AG20443 (cell line): ENCODE measurements around the gene PTGS1.
A peak's percentile ranks its signal among the peaks of the same experiment; 100 is the strongest.
"Not testable (repeated sequence)": the region's sequence is repeated elsewhere in the genome, so short reads cannot be mapped to it uniquely, and the experiment has no call there.

ENCODE experiments used
- DNase-seq: peaks from one replicate; pipeline ENCODE4 v3.0.0; 2012; ENCODE audit warnings: low spot score, mixed read lengths

The PTGS1 gene

DNA sequence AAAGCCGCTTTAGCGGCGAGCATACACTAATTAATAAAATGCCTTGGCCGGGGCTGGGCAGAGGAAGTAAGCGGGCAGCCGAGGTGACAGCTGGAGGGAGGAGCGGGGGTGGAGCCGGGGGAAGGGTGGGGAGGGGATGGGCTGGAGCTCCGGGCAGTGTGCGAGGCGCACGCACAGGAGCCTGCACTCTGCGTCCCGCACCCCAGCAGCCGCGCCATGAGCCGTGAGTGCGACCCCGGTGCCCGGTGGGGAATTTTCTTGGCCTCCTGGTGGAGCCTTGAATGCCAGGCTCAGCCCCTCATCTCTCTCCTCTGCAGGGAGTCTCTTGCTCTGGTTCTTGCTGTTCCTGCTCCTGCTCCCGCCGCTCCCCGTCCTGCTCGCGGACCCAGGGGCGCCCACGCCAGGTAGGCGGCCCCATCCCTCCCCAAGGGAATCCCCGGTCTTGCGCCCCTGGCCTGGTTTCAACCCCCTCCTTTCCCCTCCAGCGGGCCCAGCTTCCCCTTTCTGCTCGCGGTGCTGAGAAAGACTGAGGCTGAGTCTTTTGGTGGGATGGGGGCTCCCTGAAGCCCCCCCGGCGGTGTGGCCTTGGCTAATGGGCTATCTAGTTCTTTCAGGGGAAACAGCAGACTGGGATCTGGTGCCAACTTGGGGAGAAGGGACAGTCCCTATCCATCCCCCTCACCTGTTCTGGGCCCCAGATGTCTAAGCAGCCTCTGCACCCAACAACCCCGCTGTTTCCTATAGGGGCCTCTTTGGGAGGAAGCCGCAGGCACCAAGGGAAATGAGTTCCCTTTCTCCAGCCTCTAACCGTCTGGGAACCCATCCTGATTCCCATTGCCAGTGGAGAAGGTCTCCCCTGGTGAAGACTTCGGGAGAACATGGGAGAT is at the start of gene PTGS1:
Gene PTGS1 (plus strand): TSS at position 156 of the 887 bp plus-strand sequence. CDS start 61 bp downstream, at position 217.
- DNase-seq = peak; percentile 80

DNA sequence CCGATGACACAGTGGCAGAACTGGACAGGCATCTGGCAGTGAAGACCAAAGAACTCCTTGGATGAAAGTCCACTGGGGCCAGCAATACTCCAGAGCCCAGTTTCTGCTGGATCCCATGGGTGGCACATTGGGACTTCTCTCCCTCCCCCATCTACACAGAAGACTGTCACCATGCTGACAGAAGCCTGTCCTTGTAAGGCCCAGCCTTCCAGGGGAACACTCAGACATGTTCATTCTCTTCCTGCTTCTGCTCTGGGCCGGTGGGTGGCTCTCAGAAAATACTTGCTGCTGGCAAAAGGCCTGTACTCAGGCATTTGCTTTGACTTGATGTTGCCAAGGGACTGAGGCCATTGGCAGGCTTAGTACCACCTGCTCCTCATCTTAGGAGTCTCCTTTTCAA is 48.3 kb upstream of the PTGS1 start:
- DNase-seq = no peak

DNA sequence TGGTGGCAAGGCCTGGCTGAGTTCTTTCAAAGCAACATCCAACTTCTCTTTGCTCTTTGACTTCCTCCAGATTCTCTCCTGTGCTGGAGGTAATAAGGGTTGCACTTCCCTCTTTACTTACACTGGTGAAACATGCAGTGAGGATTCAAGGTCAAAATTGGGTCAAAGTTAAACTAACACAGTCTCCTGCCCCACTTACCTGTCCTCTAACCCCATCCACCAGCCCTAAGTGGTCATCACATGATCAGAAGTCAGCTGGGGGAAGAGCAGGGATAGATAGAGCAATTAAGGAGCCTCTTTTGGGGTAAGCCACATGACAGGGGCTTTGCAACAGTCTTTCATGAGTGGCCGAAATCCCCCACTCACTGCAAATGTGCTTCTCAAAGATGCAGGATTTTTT is 46.2 kb upstream of the PTGS1 start:
- DNase-seq = not testable (repeated sequence)

DNA sequence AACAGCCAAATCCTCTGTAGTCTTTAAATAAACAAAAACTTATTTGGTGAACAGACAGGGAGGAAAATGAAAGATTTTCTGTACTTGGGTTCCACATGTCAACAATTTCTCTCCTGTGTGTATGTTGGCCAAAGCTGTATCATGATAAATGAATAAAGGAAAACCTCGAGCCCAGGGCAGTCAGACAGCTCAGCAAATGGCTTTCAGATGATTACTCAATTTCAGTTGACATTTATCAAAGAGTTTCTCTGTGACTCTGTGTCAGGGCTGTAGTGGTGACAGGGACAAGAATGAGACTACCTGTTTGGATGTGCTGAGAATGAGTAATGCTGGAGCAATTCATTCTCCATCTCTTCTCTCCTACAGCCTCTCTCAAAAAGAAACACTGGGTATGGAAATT is 45.7 kb upstream of the PTGS1 start:
- no peak for DNase-seq

DNA sequence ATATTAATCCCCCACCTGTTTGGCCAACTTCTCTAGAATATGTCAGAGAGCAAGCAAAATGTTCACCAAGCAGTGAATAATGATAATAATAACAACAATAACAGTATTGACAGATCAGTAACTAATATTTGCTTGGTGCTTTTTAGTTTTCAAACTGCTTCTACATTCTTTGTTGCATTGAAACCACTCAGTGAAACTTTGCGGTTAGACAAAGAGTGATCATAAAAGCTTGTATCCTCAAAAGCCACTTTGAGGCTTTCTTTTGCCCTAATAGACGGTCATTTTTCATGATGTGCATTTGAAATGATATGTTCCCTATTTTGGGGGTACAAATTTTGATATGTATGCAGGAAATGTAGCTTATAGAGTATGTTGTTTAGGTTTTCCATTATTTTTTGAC is 43.6 kb upstream of the PTGS1 start:
- no peak for DNase-seq

DNA sequence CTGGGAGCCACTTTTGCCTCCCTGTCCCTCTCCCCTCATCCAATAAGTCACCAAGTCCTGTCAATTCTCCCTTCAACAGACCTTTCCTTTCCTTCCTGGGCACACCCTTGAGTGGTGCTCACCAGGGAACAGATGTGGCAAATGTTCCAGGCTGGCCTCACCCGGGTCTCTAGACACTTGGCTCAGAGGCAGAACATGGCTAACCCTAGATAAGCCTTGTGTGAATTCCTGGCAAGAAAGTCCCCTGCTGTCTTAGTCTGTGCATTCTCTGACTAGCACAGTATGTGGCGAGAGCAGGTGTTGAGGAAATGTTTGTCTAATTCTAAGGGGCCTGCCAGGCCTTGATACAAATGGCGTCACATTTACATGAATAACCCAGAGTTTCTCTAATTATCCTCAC is 41.2 kb upstream of the PTGS1 start:
- DNase-seq = no peak

DNA sequence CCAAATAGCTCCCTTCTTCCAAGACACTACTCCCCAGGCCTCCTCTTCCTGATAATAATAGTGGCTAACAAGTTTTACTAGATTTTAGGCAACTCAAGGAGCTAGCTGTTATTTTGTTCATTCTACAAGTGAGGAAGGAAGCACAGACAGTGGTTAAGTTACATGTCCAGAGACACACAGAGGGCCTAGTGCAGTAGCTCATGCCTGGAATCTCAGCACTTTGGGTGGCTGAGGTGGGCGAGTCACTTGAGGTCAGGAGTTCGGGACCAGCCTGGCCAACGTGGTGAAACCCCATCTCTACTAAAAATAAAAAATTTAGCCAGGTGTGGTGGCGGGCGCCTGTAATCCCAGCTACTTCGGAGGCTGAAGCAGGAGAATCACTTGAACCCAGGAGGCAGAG is 40.4 kb upstream of the PTGS1 start:
- not testable (repeated sequence) for DNase-seq

DNA sequence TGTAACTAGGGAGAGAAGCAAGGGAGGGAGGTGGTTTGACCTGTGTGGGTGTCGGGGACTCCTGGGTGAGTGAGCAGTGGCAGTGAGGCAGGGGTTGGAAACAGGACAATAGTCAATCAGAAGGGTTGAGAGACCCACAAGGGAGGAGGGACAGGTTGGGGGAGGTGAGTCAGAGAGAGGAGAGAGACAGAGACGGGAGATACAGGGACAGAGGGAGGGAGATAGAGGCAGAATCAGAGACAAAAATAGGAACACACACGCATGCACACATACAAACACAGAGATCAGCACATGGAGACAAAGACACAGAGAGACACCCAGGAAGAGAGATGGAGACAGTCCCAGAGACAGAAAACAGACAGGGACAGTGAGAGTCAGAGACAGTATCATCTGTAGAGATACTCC is 39.3 kb upstream of the PTGS1 start:
- DNase-seq = no peak

DNA sequence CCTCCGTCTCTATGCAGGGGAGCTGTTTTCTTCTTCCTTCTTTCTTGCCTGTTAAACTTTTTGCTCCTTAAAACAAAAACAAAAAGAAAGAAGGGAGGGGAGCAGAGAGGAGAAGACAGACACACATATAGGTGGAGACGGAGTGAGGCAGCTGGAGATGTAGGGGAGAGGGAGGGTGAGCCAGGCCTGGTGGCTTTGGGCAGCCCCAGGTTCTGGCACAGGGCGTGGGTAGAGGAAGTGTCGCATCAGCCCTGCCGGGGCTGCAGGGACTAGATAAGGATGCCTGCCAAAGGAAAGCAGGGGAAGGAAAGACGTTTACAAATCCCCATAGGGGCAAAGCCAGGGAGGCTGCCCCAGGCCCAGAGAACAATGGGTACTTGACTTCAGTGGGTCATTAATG is 38.7 kb upstream of the PTGS1 start:
- no peak for DNase-seq

DNA sequence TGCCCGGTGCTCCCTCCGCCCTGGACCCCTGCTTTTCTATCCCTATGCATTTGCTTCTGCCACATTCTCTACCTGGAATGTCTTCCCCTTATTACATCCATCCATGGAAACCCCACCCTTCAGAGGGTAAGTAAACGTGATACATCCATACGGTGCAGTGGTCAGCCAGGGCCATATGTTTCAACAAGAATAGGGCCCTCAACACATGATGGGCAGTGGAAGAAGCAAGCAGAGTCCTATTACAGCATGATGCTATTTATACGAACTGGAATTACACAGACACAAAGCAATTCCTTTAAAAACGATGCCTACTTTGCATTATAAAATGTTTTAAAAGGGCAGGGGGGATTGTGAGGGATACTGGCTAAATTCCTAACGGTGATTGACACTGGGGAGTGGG is 38.2 kb upstream of the PTGS1 start:
- no peak for DNase-seq

DNA sequence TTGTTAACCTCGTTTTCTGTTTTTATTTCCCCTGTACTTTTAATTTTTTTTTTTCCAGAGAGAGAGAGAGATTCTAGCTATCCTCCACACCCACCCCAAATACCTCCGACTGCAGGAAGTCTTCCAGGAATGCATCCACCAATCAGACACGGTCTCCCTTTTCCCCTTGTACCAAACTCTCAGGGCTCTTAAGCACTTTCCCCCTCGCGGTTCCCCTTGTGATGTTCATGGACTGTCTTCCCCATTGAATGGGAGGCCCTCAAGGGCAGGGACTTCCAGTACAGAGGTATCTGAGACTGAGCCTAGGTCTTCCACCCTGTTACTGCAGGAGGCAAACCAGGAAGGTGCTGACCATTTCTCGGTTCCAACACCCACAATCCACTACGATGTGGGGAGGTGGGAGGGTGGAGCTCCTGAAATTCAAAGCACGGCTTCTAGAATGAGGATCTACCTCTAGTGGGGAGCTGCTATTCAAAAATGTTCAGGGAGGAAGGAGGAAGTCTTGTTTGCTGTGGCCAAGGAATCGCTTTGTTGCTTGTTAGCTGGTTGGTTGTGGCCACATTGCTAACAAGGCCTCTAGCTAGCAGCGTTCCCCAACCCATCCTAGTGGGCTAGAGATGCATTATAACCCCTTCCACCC is 37.5 kb upstream of the PTGS1 start:
- DNase-seq = no peak

DNA sequence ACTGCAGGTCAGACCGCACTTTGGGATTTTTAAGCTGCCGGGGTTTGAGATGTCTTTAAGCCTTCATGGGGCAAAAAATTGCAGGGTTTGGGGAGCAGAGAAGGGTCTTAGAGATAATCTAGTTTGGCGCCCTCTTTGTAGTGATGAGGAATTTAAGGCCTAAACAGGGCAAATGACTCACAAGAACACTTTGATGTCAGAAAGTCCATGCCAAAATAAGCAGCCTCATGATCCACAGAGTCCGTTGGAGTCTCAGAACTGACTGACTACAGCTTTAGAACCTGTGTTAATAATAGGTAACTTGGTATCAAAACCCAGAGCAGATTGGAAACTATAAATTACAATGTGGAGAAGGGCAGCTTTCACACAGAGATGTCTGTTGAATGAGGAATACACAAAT is 35.9 kb upstream of the PTGS1 start:
- DNase-seq = no peak

DNA sequence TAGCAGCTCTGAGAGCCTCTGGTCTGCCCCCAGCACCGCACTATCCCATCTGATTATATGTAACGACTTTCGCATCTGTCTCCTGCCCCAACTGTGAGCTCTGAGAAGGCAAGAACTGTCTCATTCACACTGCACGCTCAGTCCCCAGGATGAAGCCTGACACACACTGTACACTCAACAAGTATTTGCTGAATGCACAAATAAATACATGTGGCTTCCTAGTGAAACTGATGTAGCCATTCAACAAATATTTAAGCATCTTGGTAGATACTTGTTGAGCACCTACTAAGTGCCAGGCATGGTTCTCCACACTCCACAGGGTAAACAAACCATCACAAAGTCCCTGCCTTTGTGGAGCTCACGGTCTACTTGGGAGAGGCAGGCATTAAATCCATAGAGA is 34.6 kb upstream of the PTGS1 start:
- no peak for DNase-seq

DNA sequence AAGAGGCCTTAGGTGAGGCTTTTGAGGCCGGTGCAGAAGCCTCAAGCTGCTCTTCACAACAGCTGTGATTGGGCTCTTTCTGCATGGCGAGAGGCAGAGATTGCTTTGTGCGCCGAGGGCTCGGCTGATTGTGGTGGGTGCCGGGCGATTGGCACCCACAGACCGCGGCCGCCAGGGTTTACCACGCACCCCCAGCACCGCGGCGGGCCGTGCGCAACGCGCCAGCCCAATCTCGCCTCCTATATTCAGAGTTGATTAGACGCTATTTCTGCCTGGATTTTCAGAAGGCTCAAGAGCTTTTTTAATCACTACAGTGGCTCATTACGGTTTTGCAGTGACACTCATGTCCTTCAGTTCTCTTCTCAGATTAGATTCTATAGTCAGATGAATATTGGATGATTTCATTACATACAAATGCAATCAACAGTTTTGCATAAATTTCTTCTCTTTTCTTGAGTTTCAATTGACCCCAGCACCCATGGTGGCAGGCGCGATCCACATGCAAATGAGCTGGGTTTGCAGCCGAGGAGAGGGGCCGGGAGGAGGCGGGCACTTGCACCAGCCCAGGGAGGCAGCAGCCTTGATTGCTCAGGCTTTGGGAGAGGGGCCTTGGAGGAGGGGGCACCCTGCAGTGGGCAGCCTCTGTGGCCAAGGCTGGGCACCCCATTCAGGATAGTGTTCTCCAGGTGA is 33.8 kb upstream of the PTGS1 start:
- no peak for DNase-seq

DNA sequence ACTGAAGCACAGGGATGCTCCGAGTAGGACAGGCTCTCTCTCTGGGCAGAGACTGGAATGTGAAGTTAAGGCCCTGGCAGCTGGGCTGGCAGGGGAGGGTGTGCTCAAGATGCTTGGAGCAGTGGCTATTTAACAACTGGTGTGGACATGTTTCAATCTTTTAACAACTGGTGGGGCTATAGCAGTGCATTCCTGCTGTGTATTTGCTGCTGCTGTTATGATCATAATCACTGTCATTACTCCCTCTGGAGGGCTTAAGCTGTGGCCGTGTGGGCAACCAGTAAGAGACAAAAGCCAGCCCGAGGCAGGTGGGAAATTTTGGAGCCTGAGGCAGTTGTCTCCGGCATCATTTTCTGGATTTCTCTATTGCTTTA is 33.3 kb upstream of the PTGS1 start:
- DNase-seq = no peak

DNA sequence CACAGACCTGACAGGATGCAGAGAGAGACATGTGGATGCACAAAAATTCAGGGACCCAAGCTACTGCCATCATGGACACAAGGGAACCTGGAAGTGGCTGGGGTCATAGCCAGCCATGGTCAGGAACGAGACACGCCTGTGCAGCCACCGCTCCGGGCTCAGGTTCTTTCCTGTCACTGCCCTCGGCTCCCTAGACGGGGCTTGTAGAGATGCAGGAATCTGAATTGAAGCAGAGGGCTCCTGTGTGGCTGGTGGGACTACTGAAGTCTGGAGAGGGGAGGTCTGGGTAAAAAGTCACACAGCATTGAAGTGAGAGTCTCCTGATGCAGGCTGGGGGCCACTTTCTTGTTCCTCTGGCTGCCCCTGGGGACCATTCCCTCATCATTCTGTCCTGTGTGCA is 32.3 kb upstream of the PTGS1 start:
- no peak for DNase-seq

DNA sequence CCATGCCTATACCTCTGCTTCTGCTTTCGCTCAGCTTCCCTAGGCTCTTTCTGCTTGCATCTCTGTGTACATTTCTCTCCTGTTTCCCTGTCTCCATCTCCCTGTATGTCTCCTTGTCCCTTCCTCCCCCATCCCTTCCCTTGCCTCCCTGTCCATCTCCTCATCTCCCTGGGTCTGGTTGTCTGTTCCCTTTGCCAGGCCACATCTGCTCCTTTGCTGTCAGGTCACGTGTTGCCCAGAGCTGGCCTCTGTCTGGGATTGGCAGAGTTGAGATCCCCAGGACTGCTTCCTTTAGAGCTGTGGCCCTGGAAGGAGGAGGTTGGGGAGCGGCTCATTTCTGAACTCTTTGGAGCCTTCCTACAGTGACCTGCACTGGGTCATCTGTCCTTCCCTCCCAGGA is 31.8 kb upstream of the PTGS1 start:
- DNase-seq = peak; percentile 57

DNA sequence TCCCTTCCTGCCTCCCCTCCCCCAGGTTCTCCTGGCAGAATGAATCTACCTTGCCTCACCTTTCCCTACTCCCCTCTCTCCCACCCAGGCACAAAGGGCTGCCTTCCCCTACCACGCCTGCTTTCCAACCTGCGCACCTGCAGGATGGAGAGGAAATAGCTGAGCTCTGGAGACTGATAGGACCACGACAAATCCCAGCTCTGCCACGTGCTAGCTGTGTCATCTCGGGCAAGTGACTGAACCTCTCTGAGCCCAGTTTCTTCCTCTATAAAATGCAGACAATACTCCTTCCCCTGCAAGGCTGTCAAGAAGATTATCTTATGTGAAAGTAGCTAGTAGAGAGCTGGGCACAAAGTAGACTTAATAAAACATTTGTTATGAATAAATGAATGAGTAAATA is 31.2 kb upstream of the PTGS1 start:
- no peak for DNase-seq

DNA sequence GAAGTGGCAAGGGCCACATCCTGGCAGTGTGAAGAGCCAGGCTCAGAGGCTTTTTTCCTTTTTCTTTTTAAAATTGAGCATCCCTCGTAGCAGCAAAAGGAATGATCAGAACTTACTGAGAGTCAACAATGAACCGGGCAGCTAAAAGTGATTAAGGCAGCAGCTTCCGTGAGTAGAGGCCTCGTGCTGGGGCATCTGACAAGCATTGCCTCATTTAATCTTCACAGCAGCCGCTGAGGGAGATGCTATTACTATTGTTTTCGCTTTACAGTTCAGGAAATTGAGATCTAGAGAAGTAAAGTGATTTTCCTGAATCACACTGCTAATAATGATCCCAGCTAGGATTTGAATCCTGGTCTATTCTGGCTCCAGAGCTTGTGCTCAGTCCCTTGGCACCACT is 30.7 kb upstream of the PTGS1 start:
- DNase-seq = no peak

DNA sequence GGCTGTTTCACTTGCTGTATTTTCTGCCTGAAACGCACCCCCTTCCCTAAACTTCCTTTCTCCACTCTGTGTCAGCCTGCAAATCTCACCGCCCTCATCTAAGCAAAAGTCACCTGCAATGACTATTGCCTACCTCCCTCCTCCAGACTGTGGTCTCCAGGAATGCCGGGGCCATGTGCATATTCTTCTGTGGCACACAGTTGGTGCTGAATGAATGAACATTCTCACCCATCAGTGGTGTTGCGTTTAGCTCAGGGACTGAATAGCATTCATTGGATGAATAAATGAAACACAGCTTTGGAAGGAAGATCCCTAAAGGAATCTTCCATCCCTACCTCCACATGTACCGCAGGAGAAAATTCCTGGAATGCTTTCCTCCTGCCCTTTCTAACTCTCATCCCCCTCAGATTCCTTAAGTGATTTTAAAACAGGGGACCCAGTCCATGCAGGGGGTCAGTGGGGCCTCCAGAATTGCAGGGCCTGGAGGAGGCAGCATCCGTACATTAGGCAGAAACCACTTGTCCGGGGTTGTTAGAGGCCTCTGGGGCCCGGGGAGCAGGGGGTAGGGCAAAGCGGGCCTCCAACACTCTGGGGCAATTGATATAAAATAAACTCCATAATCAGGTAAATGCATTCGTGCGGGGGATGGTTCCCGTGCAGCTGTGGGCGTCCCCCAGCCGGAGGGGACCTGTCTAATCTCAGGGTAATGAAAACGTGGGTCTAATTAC is 28.3 kb upstream of the PTGS1 start:
- no peak for DNase-seq

DNA sequence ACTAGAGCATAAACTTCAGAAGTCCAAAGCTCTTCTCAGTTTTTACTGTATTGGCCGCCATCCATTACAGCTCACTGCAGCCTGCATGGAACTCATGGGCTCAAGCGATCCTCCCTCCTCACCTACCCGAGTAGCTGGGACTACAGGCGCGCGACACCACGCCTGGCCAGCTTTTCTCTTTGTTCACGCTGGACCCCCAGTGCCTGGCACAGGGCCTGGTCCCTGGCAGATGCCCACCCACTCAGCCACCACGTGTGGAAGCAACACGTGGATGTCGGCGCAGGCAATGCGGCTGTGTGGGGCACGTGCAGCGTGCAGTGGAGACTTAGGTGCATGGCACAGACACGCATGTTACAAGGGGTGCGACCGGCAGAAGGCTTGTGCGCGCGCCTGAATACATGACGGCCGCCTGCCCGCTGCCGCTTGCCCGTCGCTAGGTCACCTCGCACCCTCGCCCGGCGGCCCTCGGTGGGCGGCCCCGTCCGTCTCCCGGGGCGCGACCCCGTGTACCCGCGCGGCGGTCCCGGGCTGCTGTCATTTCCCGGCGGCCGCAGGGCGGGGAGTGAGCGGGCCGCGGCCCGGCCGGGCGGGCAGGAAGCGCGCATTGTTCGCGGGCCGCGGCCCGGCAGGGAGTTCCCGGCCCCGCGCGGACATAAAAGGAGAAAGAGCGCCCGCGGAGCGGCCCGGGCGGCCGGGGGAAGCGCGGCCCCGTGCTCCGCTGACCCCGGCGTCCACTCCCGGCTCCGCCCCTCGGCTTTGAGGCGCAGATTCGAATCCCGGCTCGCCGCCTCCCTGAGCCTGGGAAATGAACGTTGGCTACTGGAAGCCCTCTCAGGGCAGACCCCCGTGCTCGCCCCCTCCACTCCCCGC is 24.1 kb upstream of the PTGS1 start:
- peak; percentile 81 for DNase-seq
